H1 (cell line): ENCODE measurements around the gene CFAP20. TPM values are rescaled to one million over a fixed set of nuclear protein-coding genes. Genes with fewer than 3 reads are reported as not detected.

Source experiments
- CTCF ChIA-PET: fragments of 300-600 bp; sonication (Branson Sonifier 250); formaldehyde crosslinking; loops from one replicate; lab custom pipeline; 2021; ENCODE audit not compliant: partially characterized antibody; lab: Charles Lee
- POLR2A ChIA-PET: fragments of 300-600 bp; sonication (Branson Sonifier 250); formaldehyde crosslinking; loops from one replicate; lab custom pipeline; 2021; ENCODE audit warnings: inconsistent platforms; ENCODE audit not compliant: partially characterized antibody; lab: Charles Lee
- DNase-seq, 2 experiments: peaks; one replicate each; pipeline versions ENCODE4 v3.0.0 to v3.0.0-alpha.2; 2010 to 2022; ENCODE audit warnings: low spot score in 2 of 2, low read depth in 1 of 2, mixed read lengths in 1 of 2
- FAIRE-seq: peaks from 2 replicates; lab custom pipeline; 2011; peaks lifted over from hg19 to GRCh38; lab: Jason Lieb, UNC
- H2AFZ ChIP-seq: 2 replicates; pipeline ENCODE4 v1.8.1; 2012; ENCODE audit warnings: low read length, inconsistent platforms
- H2AK5ac ChIP-seq: 2 replicates; pipeline ENCODE4 v1.6.1; 2013; ENCODE audit warnings: low read depth, low read length
- H2BK120ac ChIP-seq: replicated peaks from 2 replicates; pipeline ENCODE3; 2013; ENCODE audit warnings: low read depth, low read length, inconsistent platforms
- H2BK12ac ChIP-seq: 2 replicates; pipeline ENCODE4 v1.6.1; 2013; ENCODE audit warnings: low read depth, low read length
- H2BK15ac ChIP-seq: 2 replicates; pipeline ENCODE4 v1.6.1; 2013; ENCODE audit warnings: low read length
- H2BK20ac ChIP-seq: 2 replicates; pipeline ENCODE4 v1.6.1; 2013; ENCODE audit warnings: low read length
- H2BK5ac ChIP-seq: 2 replicates; pipeline ENCODE4 v1.6.1; 2013; ENCODE audit warnings: low read depth, low read length
- H3K14ac ChIP-seq: 2 replicates; pipeline ENCODE4 v1.6.1; 2013; ENCODE audit warnings: inconsistent platforms; ENCODE audit not compliant: insufficient read length
- H3K18ac ChIP-seq: 2 replicates; pipeline ENCODE4 v1.6.1; 2013; ENCODE audit warnings: low read length; ENCODE audit errors: extremely low read depth
- H3K23ac ChIP-seq: 2 replicates; pipeline ENCODE4 v1.6.1; 2013; ENCODE audit warnings: inconsistent platforms; ENCODE audit not compliant: insufficient read length
- H3K23me2 ChIP-seq: 2 replicates; pipeline ENCODE4 v1.6.1; 2013; ENCODE audit warnings: low read depth, low read length
- H3K27ac ChIP-seq: 2 replicates; pipeline ENCODE4 v1.6.1; 2011; ENCODE audit warnings: low read depth, low read length, inconsistent platforms
- H3K27me3 ChIP-seq, 4 experiments: replicated peaks in 1 of 4; 1 replicate in 1 of 4; 2 replicates in 3 of 4; pipeline versions ENCODE4 v1.6.1 to v1.8.1; 2011 to 2013; ENCODE audit warnings: low read length in 3 of 4, mild to moderate bottlenecking in 3 of 4, inconsistent platforms in 2 of 4, mixed read lengths in 2 of 4, moderate library complexity in 1 of 4; ENCODE audit not compliant: control insufficient read depth in 3 of 4, insufficient read depth in 3 of 4; ENCODE audit errors: extremely low read depth in 1 of 4
- H3K36me3 ChIP-seq, 4 experiments: 2 replicates each; pipeline versions ENCODE4 v1.6.1 to v1.8.1; 2011 to 2013; ENCODE audit warnings: mild to moderate bottlenecking in 4 of 4, low read length in 3 of 4, moderate library complexity in 2 of 4, control low read depth in 1 of 4, inconsistent platforms in 1 of 4; ENCODE audit not compliant: insufficient read depth in 4 of 4, control insufficient read depth in 2 of 4
- H3K4ac ChIP-seq: replicated peaks from 2 replicates; pipeline ENCODE3; 2013; ENCODE audit warnings: low read length, low read depth, mixed read lengths, inconsistent platforms; ENCODE audit not compliant: insufficient read length
- H3K4me1 ChIP-seq, 4 experiments: replicated peaks in 1 of 4; 1 replicate in 1 of 4; 2 replicates in 3 of 4; pipeline versions ENCODE4 v1.6.1 to v1.8.1; 2011 to 2013; ENCODE audit warnings: low read length in 3 of 4, inconsistent platforms in 2 of 4, mixed read lengths in 1 of 4; ENCODE audit not compliant: insufficient read depth in 4 of 4, control insufficient read depth in 3 of 4
- H3K4me2 ChIP-seq, 2 experiments: 2 replicates each; pipeline versions ENCODE4 v1.6.1 to v1.8.1; 2011 to 2013; ENCODE audit warnings: low read depth in 2 of 2, low read length in 2 of 2, control low read depth in 1 of 2, inconsistent platforms in 1 of 2, mild to moderate bottlenecking in 1 of 2; ENCODE audit not compliant: insufficient read depth in 1 of 2
- H3K4me3 ChIP-seq, 4 experiments: fragments of 200-600, 300-600 bp in 1 of 4; sonication (generic), shearing (Covaris generic), sonication (Bioruptor Twin) in 1 of 4; 2 replicates each; pipeline versions ENCODE4 v1.5.1 to v1.8.1; 2011 to 2016; ENCODE audit warnings: low read length in 4 of 4, low read depth in 3 of 4, control low read depth in 2 of 4, inconsistent platforms in 2 of 4, mild to moderate bottlenecking in 2 of 4, mixed read lengths in 1 of 4, moderate library complexity in 1 of 4; ENCODE audit not compliant: insufficient read depth in 2 of 4; ENCODE audit errors: extremely low read depth in 1 of 4
- H3K56ac ChIP-seq: replicated peaks from 2 replicates; pipeline ENCODE3; 2013; ENCODE audit warnings: low read depth, mild to moderate bottlenecking, mixed read lengths, low read length, inconsistent platforms; ENCODE audit not compliant: insufficient read length
- H3K79me1 ChIP-seq: 2 replicates; pipeline ENCODE4 v1.6.1; 2013; ENCODE audit warnings: low read depth, low read length, control low read depth
- H3K79me2 ChIP-seq, 2 experiments: 2 replicates each; pipeline versions ENCODE4 v1.6.1 to v1.8.1; 2012 to 2013; ENCODE audit warnings: low read length in 2 of 2, mild to moderate bottlenecking in 2 of 2, inconsistent platforms in 1 of 2; ENCODE audit not compliant: insufficient read depth in 2 of 2, control insufficient read depth in 1 of 2
- H3K9ac ChIP-seq, 4 experiments: replicated peaks in 1 of 4; 1 replicate in 1 of 4; 2 replicates in 3 of 4; pipeline versions ENCODE4 v1.6.1 to v1.8.1; 2011 to 2013; ENCODE audit warnings: low read depth in 3 of 4, low read length in 3 of 4, control low read depth in 2 of 4, mild to moderate bottlenecking in 2 of 4, moderate library complexity in 2 of 4, inconsistent platforms in 1 of 4; ENCODE audit errors: extremely low read depth in 1 of 4
- H3K9me3 ChIP-seq, 2 experiments: 2 replicates each; pipeline versions ENCODE4 v1.6.1 to v1.8.1; 2012 to 2013; ENCODE audit warnings: mild to moderate bottlenecking in 2 of 2, moderate library complexity in 2 of 2, control low read depth in 1 of 2, inconsistent platforms in 1 of 2, low read depth in 1 of 2, low read length in 1 of 2, mixed read lengths in 1 of 2; ENCODE audit not compliant: insufficient read depth in 2 of 2
- H4K20me1 ChIP-seq, 2 experiments: replicated peaks in 1 of 2; 2 replicates each; pipeline versions ENCODE3 to v1.8.1; 2011 to 2013; ENCODE audit warnings: inconsistent platforms in 2 of 2, low read length in 2 of 2, mild to moderate bottlenecking in 1 of 2; ENCODE audit not compliant: insufficient read depth in 2 of 2, control insufficient read depth in 1 of 2
- H4K5ac ChIP-seq: 2 replicates; pipeline ENCODE4 v1.6.1; 2013; ENCODE audit warnings: low read length, low read depth, mixed read lengths, inconsistent platforms; ENCODE audit not compliant: insufficient read length
- H4K8ac ChIP-seq: 2 replicates; pipeline ENCODE4 v1.8.0; 2013; ENCODE audit warnings: mild to moderate bottlenecking, moderate library complexity, low read length, inconsistent platforms; ENCODE audit not compliant: insufficient read depth; ENCODE audit errors: extremely low read depth
- H4K91ac ChIP-seq: replicated peaks from 2 replicates; pipeline ENCODE3; 2013; ENCODE audit warnings: low read length, mixed read lengths, inconsistent platforms; ENCODE audit not compliant: insufficient read length
- GTF2F1 ChIP-seq: IDR thresholded peaks from 2 replicates; pipeline ENCODE4 v1.6.1; 2012; ENCODE audit warnings: low read depth, low read length, improper control_type of control experiment, borderline replicate concordance
- WGBS, 2 experiments: shearing (Covaris generic) in 1 of 2; methylation state at CpG; one replicate each; pipeline versions ENCODE4 v1.1.6 to v1.1.7; 2013 to 2015; ENCODE audit warnings: low lambda C conversion rate in 2 of 2, mixed read lengths in 2 of 2, inconsistent platforms in 1 of 2, low coverage in 1 of 2, missing lambda C conversion rate in 1 of 2; ENCODE audit not compliant: insufficient replicate concordance in 2 of 2, insufficient coverage in 1 of 2, insufficient read length in 1 of 2; ENCODE audit errors: extremely low coverage in 1 of 2, missing lambda C conversion rate in 1 of 2; 5-methylcytosine and 5-hydroxymethylcytosine counted together
- polyA plus RNA-seq, 7 experiments: library from polyadenylated mRNA; depleted of rRNA in 3 of 7; stranded (reverse) in 5 of 7; unstranded in 2 of 7; fragments of >200 nt in 5 of 7; fragments of 200-250 nt in 2 of 7; gene quantifications; 1 replicate in 5 of 7; 2 replicates in 1 of 7; 4 replicates in 1 of 7; pipeline versions ENCODE4 v1.2.1 to v1.2.3, GENCODE V29; 2011 to 2013; ENCODE audit warnings: missing spikeins in 2 of 7, mixed read lengths in 2 of 7
- total RNA-seq: library from RNA; stranded (reverse); fragmentation: NEBNext Ultra II Directional; extraction: Animal tissue kit (Norgen Biotek cat#: 25700); gene quantifications from 2 replicates; pipeline ENCODE4 v1.2.1, GENCODE V29; 2021

Gene CFAP20
- total and polyA plus RNA-seq, 2 of the 8 experiments (the other 6 are each of a cell fraction or from before 2014, with no cell fraction given), result 45.6 to 65.4 TPM

DNA sequence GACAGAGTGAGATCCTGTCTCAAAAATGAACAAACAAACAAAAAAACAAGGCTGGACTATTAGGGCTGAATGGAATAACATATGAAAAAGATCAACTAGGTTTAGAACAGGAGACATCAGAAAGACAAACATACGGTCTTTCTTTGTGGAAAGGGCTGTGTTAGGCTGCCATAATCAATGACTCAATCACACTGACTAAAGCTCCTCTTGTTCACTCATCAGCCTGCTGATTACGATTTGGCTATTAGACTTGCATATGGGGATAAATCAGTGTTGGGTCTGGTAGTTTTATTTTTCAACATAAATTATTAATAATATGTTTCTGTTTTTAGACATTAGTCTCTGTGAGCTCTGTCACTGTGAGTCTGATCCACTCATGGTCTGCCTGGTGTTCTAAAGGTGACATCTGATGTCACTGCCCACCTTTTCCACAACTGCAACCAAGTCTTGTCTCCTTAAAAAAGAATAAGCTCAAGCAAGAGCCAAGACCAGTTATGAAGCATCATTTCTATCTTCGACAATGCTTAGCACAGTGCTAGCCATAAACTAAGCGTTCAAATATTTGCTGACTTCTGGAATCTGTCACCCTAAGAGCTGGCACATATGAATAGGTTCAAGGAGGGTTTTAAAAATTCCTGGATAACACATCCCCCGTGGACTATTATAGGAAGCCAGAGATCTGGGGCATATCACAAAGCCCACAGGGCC lies 10.2 kb downstream of the CFAP20 start:
- peaks cover 6 to 63% of the 10 kb centered on the region in 2 experiments; a peak in 3 of 4 replicates for H3K79me2 ChIP-seq
- H2BK20ac ChIP-seq, result no peak overlapping the region
- peaks cover 16 to 28% (median 25%) of the 10 kb centered on the region in 4 experiments for H3K36me3 ChIP-seq
- no peak overlapping the region for H3K18ac ChIP-seq
- no peak overlapping the region for H3K27ac ChIP-seq
- H3K23ac ChIP-seq, result no peak overlapping the region
- peaks cover 0 to 8% (median 1%) of the 10 kb centered on the region in 4 experiments; a peak in 3 of 7 replicates for H3K4me1 ChIP-seq
- H3K56ac ChIP-seq, result no peak overlapping the region
- DNase-seq (no peak), FAIRE-seq (no peak)
- H4K5ac ChIP-seq, result no peak overlapping the region
- H2BK120ac ChIP-seq, result no peak overlapping the region
- no peak overlapping the region for H2BK15ac ChIP-seq
- no peaks in the 10 kb centered on the region for H3K9me3 ChIP-seq
- H2AK5ac ChIP-seq, result no peak overlapping the region
- POLR2A ChIA-PET, result interaction anchor here (3.0 kb wide), 1 partner anchor 11 kb away, joined by 9 read pairs; the partner anchor contains the start of gene CFAP20
- H3K4me3 ChIP-seq, result no peak overlapping the region
- no peak for TF ChIP-seq GTF2F1
- CTCF ChIA-PET, result interaction anchor here (1.1 to 19.7 kb wide), 6 partner anchors 8 to 367 kb away, joined by 3 to 362 read pairs (median 13); partner anchors contain the start of gene MMP15
- no peak overlapping the region for H3K4ac ChIP-seq
- H3K9ac ChIP-seq, result no peak overlapping the region
- no peak overlapping the region for H2AFZ ChIP-seq
- no peak overlapping the region for H3K4me2 ChIP-seq
- no peak overlapping the region for H4K8ac ChIP-seq
- H3K79me1 ChIP-seq, result peaks cover 2% of the 10 kb centered on the region; the same call in 1 of the 2 replicates
- H4K91ac ChIP-seq, result no peak overlapping the region
- no peak overlapping the region for H2BK12ac ChIP-seq
- 91% methylated on average over 5 of the region's 5 CpGs; no CpG with 5 or more reads in 1 of the 2 experiments for WGBS, 2 experiments
- H4K20me1 ChIP-seq, result peaks cover 8 to 16% of the 10 kb centered on the region in 2 experiments
- H2BK5ac ChIP-seq, result no peak overlapping the region
- H3K23me2 ChIP-seq, result no peaks in the 10 kb centered on the region
- H3K27me3 ChIP-seq, result no peaks in the 10 kb centered on the region
- no peak overlapping the region for H3K14ac ChIP-seq
